H1 (cell line): ENCODE results near the gene NEUROD1. TPM values are rescaled to one million over a fixed set of nuclear protein-coding genes. Genes with fewer than 3 reads are reported as not detected.

Experiments
- CTCF ChIA-PET: fragments of 300-600 bp; sonication (Branson Sonifier 250); formaldehyde crosslinking; loops from one replicate; lab custom pipeline; 2021; ENCODE audit not compliant: partially characterized antibody; lab: Charles Lee
- POLR2A ChIA-PET: fragments of 300-600 bp; sonication (Branson Sonifier 250); formaldehyde crosslinking; loops from one replicate; lab custom pipeline; 2021; ENCODE audit warnings: inconsistent platforms; ENCODE audit not compliant: partially characterized antibody; lab: Charles Lee
- DNase-seq, 2 experiments: peaks; one replicate each; pipeline versions ENCODE4 v3.0.0 to v3.0.0-alpha.2; 2010 to 2022; ENCODE audit warnings: low spot score in 2 of 2, low read depth in 1 of 2, mixed read lengths in 1 of 2
- FAIRE-seq: peaks from 2 replicates; lab custom pipeline; 2011; peaks lifted over from hg19 to GRCh38; lab: Jason Lieb, UNC
- H2AFZ ChIP-seq: 2 replicates; pipeline ENCODE4 v1.8.1; 2012; ENCODE audit warnings: low read length, inconsistent platforms
- H2AK5ac ChIP-seq: 2 replicates; pipeline ENCODE4 v1.6.1; 2013; ENCODE audit warnings: low read depth, low read length
- H2BK120ac ChIP-seq: replicated peaks from 2 replicates; pipeline ENCODE3; 2013; ENCODE audit warnings: low read depth, low read length, inconsistent platforms
- H2BK12ac ChIP-seq: 2 replicates; pipeline ENCODE4 v1.6.1; 2013; ENCODE audit warnings: low read depth, low read length
- H2BK15ac ChIP-seq: 2 replicates; pipeline ENCODE4 v1.6.1; 2013; ENCODE audit warnings: low read length
- H2BK20ac ChIP-seq: 2 replicates; pipeline ENCODE4 v1.6.1; 2013; ENCODE audit warnings: low read length
- H2BK5ac ChIP-seq: 2 replicates; pipeline ENCODE4 v1.6.1; 2013; ENCODE audit warnings: low read depth, low read length
- H3K14ac ChIP-seq: 2 replicates; pipeline ENCODE4 v1.6.1; 2013; ENCODE audit warnings: inconsistent platforms; ENCODE audit not compliant: insufficient read length
- H3K18ac ChIP-seq: 2 replicates; pipeline ENCODE4 v1.6.1; 2013; ENCODE audit warnings: low read length; ENCODE audit errors: extremely low read depth
- H3K23ac ChIP-seq: 2 replicates; pipeline ENCODE4 v1.6.1; 2013; ENCODE audit warnings: inconsistent platforms; ENCODE audit not compliant: insufficient read length
- H3K23me2 ChIP-seq: 2 replicates; pipeline ENCODE4 v1.6.1; 2013; ENCODE audit warnings: low read depth, low read length
- H3K27ac ChIP-seq: 2 replicates; pipeline ENCODE4 v1.6.1; 2011; ENCODE audit warnings: low read depth, low read length, inconsistent platforms
- H3K27me3 ChIP-seq, 4 experiments: replicated peaks in 1 of 4; 1 replicate in 1 of 4; 2 replicates in 3 of 4; pipeline versions ENCODE4 v1.6.1 to v1.8.1; 2011 to 2013; ENCODE audit warnings: low read length in 3 of 4, mild to moderate bottlenecking in 3 of 4, inconsistent platforms in 2 of 4, mixed read lengths in 2 of 4, moderate library complexity in 1 of 4; ENCODE audit not compliant: control insufficient read depth in 3 of 4, insufficient read depth in 3 of 4; ENCODE audit errors: extremely low read depth in 1 of 4
- H3K36me3 ChIP-seq, 4 experiments: 2 replicates each; pipeline versions ENCODE4 v1.6.1 to v1.8.1; 2011 to 2013; ENCODE audit warnings: mild to moderate bottlenecking in 4 of 4, low read length in 3 of 4, moderate library complexity in 2 of 4, control low read depth in 1 of 4, inconsistent platforms in 1 of 4; ENCODE audit not compliant: insufficient read depth in 4 of 4, control insufficient read depth in 2 of 4
- H3K4ac ChIP-seq: replicated peaks from 2 replicates; pipeline ENCODE3; 2013; ENCODE audit warnings: low read length, low read depth, mixed read lengths, inconsistent platforms; ENCODE audit not compliant: insufficient read length
- H3K4me1 ChIP-seq, 4 experiments: replicated peaks in 1 of 4; 1 replicate in 1 of 4; 2 replicates in 3 of 4; pipeline versions ENCODE4 v1.6.1 to v1.8.1; 2011 to 2013; ENCODE audit warnings: low read length in 3 of 4, inconsistent platforms in 2 of 4, mixed read lengths in 1 of 4; ENCODE audit not compliant: insufficient read depth in 4 of 4, control insufficient read depth in 3 of 4
- H3K4me2 ChIP-seq, 2 experiments: 2 replicates each; pipeline versions ENCODE4 v1.6.1 to v1.8.1; 2011 to 2013; ENCODE audit warnings: low read depth in 2 of 2, low read length in 2 of 2, control low read depth in 1 of 2, inconsistent platforms in 1 of 2, mild to moderate bottlenecking in 1 of 2; ENCODE audit not compliant: insufficient read depth in 1 of 2
- H3K4me3 ChIP-seq, 4 experiments: fragments of 200-600, 300-600 bp in 1 of 4; sonication (generic), shearing (Covaris generic), sonication (Bioruptor Twin) in 1 of 4; 2 replicates each; pipeline versions ENCODE4 v1.5.1 to v1.8.1; 2011 to 2016; ENCODE audit warnings: low read length in 4 of 4, low read depth in 3 of 4, control low read depth in 2 of 4, inconsistent platforms in 2 of 4, mild to moderate bottlenecking in 2 of 4, mixed read lengths in 1 of 4, moderate library complexity in 1 of 4; ENCODE audit not compliant: insufficient read depth in 2 of 4; ENCODE audit errors: extremely low read depth in 1 of 4
- H3K56ac ChIP-seq: replicated peaks from 2 replicates; pipeline ENCODE3; 2013; ENCODE audit warnings: low read depth, mild to moderate bottlenecking, mixed read lengths, low read length, inconsistent platforms; ENCODE audit not compliant: insufficient read length
- H3K79me1 ChIP-seq: 2 replicates; pipeline ENCODE4 v1.6.1; 2013; ENCODE audit warnings: low read depth, low read length, control low read depth
- H3K79me2 ChIP-seq, 2 experiments: 2 replicates each; pipeline versions ENCODE4 v1.6.1 to v1.8.1; 2012 to 2013; ENCODE audit warnings: low read length in 2 of 2, mild to moderate bottlenecking in 2 of 2, inconsistent platforms in 1 of 2; ENCODE audit not compliant: insufficient read depth in 2 of 2, control insufficient read depth in 1 of 2
- H3K9ac ChIP-seq, 4 experiments: replicated peaks in 1 of 4; 1 replicate in 1 of 4; 2 replicates in 3 of 4; pipeline versions ENCODE4 v1.6.1 to v1.8.1; 2011 to 2013; ENCODE audit warnings: low read depth in 3 of 4, low read length in 3 of 4, control low read depth in 2 of 4, mild to moderate bottlenecking in 2 of 4, moderate library complexity in 2 of 4, inconsistent platforms in 1 of 4; ENCODE audit errors: extremely low read depth in 1 of 4
- H3K9me3 ChIP-seq, 2 experiments: 2 replicates each; pipeline versions ENCODE4 v1.6.1 to v1.8.1; 2012 to 2013; ENCODE audit warnings: mild to moderate bottlenecking in 2 of 2, moderate library complexity in 2 of 2, control low read depth in 1 of 2, inconsistent platforms in 1 of 2, low read depth in 1 of 2, low read length in 1 of 2, mixed read lengths in 1 of 2; ENCODE audit not compliant: insufficient read depth in 2 of 2
- H4K20me1 ChIP-seq, 2 experiments: replicated peaks in 1 of 2; 2 replicates each; pipeline versions ENCODE3 to v1.8.1; 2011 to 2013; ENCODE audit warnings: inconsistent platforms in 2 of 2, low read length in 2 of 2, mild to moderate bottlenecking in 1 of 2; ENCODE audit not compliant: insufficient read depth in 2 of 2, control insufficient read depth in 1 of 2
- H4K5ac ChIP-seq: 2 replicates; pipeline ENCODE4 v1.6.1; 2013; ENCODE audit warnings: low read length, low read depth, mixed read lengths, inconsistent platforms; ENCODE audit not compliant: insufficient read length
- H4K8ac ChIP-seq: 2 replicates; pipeline ENCODE4 v1.8.0; 2013; ENCODE audit warnings: mild to moderate bottlenecking, moderate library complexity, low read length, inconsistent platforms; ENCODE audit not compliant: insufficient read depth; ENCODE audit errors: extremely low read depth
- H4K91ac ChIP-seq: replicated peaks from 2 replicates; pipeline ENCODE3; 2013; ENCODE audit warnings: low read length, mixed read lengths, inconsistent platforms; ENCODE audit not compliant: insufficient read length
- CHD1 ChIP-seq: IDR thresholded peaks from 2 replicates; pipeline ENCODE4 v1.6.1; 2012; ENCODE audit warnings: low read depth, low read length, improper control_type of control experiment
- KDM5A ChIP-seq: fragments of 200-600 bp; IDR thresholded peaks from 2 replicates; pipeline ENCODE4 v1.7.1; 2012; ENCODE audit warnings: mild to moderate bottlenecking, low read length, inconsistent platforms, mixed read lengths
- SAP30 ChIP-seq: fragments of 300-600 bp; sonication (generic); IDR thresholded peaks from 2 replicates; pipeline ENCODE4 v1.7.1; 2012; ENCODE audit warnings: low read length, moderate library complexity, mild to moderate bottlenecking, inconsistent platforms; ENCODE audit not compliant: insufficient read depth, insufficient replicate concordance
- YY1 ChIP-seq: IDR thresholded peaks from 2 replicates; pipeline ENCODE4 v1.6.1; 2011; ENCODE audit warnings: low read depth, mild to moderate bottlenecking, low read length
- WGBS, 2 experiments: shearing (Covaris generic) in 1 of 2; methylation state at CpG; one replicate each; pipeline versions ENCODE4 v1.1.6 to v1.1.7; 2013 to 2015; ENCODE audit warnings: low lambda C conversion rate in 2 of 2, mixed read lengths in 2 of 2, inconsistent platforms in 1 of 2, low coverage in 1 of 2, missing lambda C conversion rate in 1 of 2; ENCODE audit not compliant: insufficient replicate concordance in 2 of 2, insufficient coverage in 1 of 2, insufficient read length in 1 of 2; ENCODE audit errors: extremely low coverage in 1 of 2, missing lambda C conversion rate in 1 of 2; 5-methylcytosine and 5-hydroxymethylcytosine counted together
- polyA plus RNA-seq, 7 experiments: library from polyadenylated mRNA; depleted of rRNA in 3 of 7; stranded (reverse) in 5 of 7; unstranded in 2 of 7; fragments of >200 nt in 5 of 7; fragments of 200-250 nt in 2 of 7; gene quantifications; 1 replicate in 5 of 7; 2 replicates in 1 of 7; 4 replicates in 1 of 7; pipeline versions ENCODE4 v1.2.1 to v1.2.3, GENCODE V29; 2011 to 2013; ENCODE audit warnings: missing spikeins in 2 of 7, mixed read lengths in 2 of 7
- total RNA-seq: library from RNA; stranded (reverse); fragmentation: NEBNext Ultra II Directional; extraction: Animal tissue kit (Norgen Biotek cat#: 25700); gene quantifications from 2 replicates; pipeline ENCODE4 v1.2.1, GENCODE V29; 2021
- TF ChIP-seq, protein P1 (sequence below): IDR thresholded peaks from 2 replicates; pipeline ENCODE4 v1.6.1; 2012; ENCODE audit warnings: inconsistent platforms

NEUROD1 gene
- total and polyA plus RNA-seq, 2 of the 8 experiments (the other 6 are each of a cell fraction or from before 2014, with no cell fraction given), result 0.08 TPM; not detected in 1

GRCh38 chr2:181649436-181649979, 30.8 kb downstream of the NEUROD1 start:
- Histone ChIP-seq H3K36me3 (no peaks in the 10 kb centered on the region), H4K5ac (no peak overlapping the region), H3K4ac (no peak overlapping the region), H3K56ac (no peak overlapping the region), H3K14ac (no peak overlapping the region), H3K23me2 (no peaks in the 10 kb centered on the region; the same call in 1 of the 2 replicates), H2BK15ac (no peak overlapping the region), H3K4me1 (no peaks in the 10 kb centered on the region), H3K4me2 (no peak overlapping the region), H3K9me3 (no peaks in the 10 kb centered on the region), H3K27ac (no peak overlapping the region), H3K79me1 (no peaks in the 10 kb centered on the region), H2BK5ac (no peak overlapping the region), H2BK12ac (no peak overlapping the region), H3K4me3 (no peak overlapping the region), H2BK20ac (no peak overlapping the region), H4K8ac (no peak overlapping the region), H3K18ac (no peak overlapping the region), H3K23ac (no peak overlapping the region), H3K27me3 (peaks cover 0 to 5% (median 2%) of the 10 kb centered on the region in 4 experiments; a peak in 3 of 7 replicates), H4K91ac (no peak overlapping the region), H2AFZ (no peak overlapping the region), H4K20me1 (no peaks in the 10 kb centered on the region), H3K9ac (no peak overlapping the region), H2AK5ac (no peak overlapping the region), H2BK120ac (no peak overlapping the region), H3K79me2 (no peaks in the 10 kb centered on the region)
- ChIA-PET POLR2A (no interaction called here), CTCF (interaction anchor here (1.1 kb wide), 1 partner anchor 10 kb away, joined by 3 read pairs; no protein-coding TSS in a partner anchor)
- no peak for DNase-seq
- TF ChIP-seq CHD1 (no peak), KDM5A (no peak), SAP30 (no peak), YY1 (no peak)
- TF ChIP-seq, protein P1, sequence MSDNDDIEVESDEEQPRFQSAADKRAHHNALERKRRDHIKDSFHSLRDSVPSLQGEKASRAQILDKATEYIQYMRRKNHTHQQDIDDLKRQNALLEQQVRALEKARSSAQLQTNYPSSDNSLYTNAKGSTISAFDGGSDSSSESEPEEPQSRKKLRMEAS, result no peak
- 88% methylated on average over 4 of the region's 4 CpGs; no CpG with 5 or more reads in 1 of the 2 experiments for WGBS, 2 experiments
- FAIRE-seq, result peak; percentile 24
